Aorta (tissue), 5 donors: ENCODE data around the gene IFNE. TPM values are rescaled to one million over a fixed set of nuclear protein-coding genes. Genes with fewer than 3 reads are reported as not detected.

ENCODE experiments used
- ATAC-seq: fragments of 200-7000 bp; cut with Tn5 transposase; one replicate; pipeline ENCODE4 v1.9.1; 2022; ENCODE audit warnings: moderate library complexity; ENCODE audit not compliant: low FRiP score
- DNase-seq, 2 donors: peaks; one replicate each; pipeline ENCODE4 v3.0.0-alpha.2; 2020
- H3K27ac ChIP-seq, 2 donors: one replicate each; pipeline ENCODE4 v1.5.1; 2013; ENCODE audit warnings: low read length in 2 of 2, mild to moderate bottlenecking in 2 of 2, moderate library complexity in 2 of 2, control low read depth in 1 of 2, inconsistent platforms in 1 of 2, low read depth in 1 of 2
- H3K27me3 ChIP-seq, 2 donors: one replicate each; pipeline ENCODE4 v1.6.1; 2013; ENCODE audit warnings: control low read depth in 1 of 2, low read length in 1 of 2, mild to moderate bottlenecking in 1 of 2, moderate library complexity in 1 of 2; ENCODE audit not compliant: insufficient read depth in 2 of 2, control insufficient read depth in 1 of 2
- H3K36me3 ChIP-seq, 2 donors: one replicate each; pipeline ENCODE4 v1.6.1; 2013; ENCODE audit warnings: control low read depth in 1 of 2, low read length in 1 of 2, mild to moderate bottlenecking in 1 of 2; ENCODE audit not compliant: insufficient read depth in 2 of 2, control insufficient read depth in 1 of 2
- H3K4me1 ChIP-seq, 2 donors: one replicate each; pipeline ENCODE4 v1.6.1; 2013; ENCODE audit warnings: low read length in 2 of 2, control low read depth in 1 of 2, mild to moderate bottlenecking in 1 of 2, moderate library complexity in 1 of 2; ENCODE audit not compliant: insufficient read depth in 2 of 2, control insufficient read depth in 1 of 2
- H3K4me3 ChIP-seq, 2 donors: one replicate each; pipeline ENCODE4 v1.5.1; 2013; ENCODE audit warnings: low read length in 2 of 2, control low read depth in 1 of 2, mild to moderate bottlenecking in 1 of 2
- H3K9me3 ChIP-seq: one replicate; pipeline ENCODE4 v1.6.1; 2013; ENCODE audit warnings: mild to moderate bottlenecking, low read length; ENCODE audit not compliant: control insufficient read depth
- WGBS, 2 donors: extraction: QIAGEN DNeasy Blood & Tissue Kit; methylation state at CpG; one replicate each; pipeline ENCODE4 v1.1.7; 2013; 5-methylcytosine and 5-hydroxymethylcytosine counted together
- intact Hi-C, 2 donors: fragments of 100-400 bp; cut with DNase I; formaldehyde crosslinking; loops; one replicate each; pipeline versions ENCODE4 v1.14.2 to v1.15.0; 2022
- polyA plus RNA-seq, 2 donors: library from polyadenylated mRNA; stranded (reverse); fragments of 200-250 nt; gene quantifications; one replicate each; pipeline ENCODE4 v1.2.3, GENCODE V29; 2013
- total RNA-seq, 2 donors: library from RNA; stranded (reverse); fragmentation: NEBNext Ultra II Directional; extraction: Animal tissue kit (Norgen Biotek cat#: 25700); gene quantifications; one replicate each; pipeline ENCODE4 v1.2.1, GENCODE V29; 2021
- donor health status: healthy with polysubstance abuse.
- donor health status: Bipolar disorder and iron deficiency.
- donor health status: DM: no; HTN: no; CAD: no.
- donor health status: DM: no; HTN: no; CAD: no.
- donor health status: DM: yes; HTN: yes; CAD: no.

The IFNE gene
- total and polyA plus RNA-seq, 4 donors: not detected

DNA sequence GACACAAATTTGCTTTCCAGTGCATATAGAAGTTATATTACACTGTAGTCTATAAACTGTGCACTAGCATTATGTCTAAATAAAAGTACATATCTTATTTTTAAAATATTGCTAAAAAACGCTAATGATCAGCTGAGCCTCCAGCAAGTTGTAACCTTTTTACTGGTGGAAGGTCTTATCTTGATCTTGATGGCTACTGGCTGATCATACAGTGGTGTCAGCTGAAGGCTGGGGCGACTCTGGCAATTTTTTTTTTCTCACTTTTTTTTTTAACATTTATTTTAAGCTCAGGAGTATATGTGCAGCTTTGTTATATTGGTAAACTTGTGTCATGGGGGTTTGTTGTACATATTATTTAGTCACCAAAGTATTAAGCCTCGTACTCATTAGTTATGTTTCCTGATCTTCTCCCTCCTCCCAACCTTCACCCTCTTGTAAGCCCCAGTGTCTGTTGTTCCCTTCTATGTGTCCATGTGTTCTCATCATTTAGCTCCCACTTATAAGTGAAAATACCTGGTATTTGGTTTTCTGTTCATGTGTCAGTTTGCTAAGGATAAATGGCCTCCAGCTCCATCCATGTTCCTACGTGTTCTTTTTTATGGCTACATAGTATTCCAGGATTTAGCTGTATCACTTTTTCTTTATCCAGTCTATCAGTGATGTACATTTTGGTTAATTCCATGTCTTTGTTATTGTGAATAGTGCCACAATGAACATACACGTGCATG lies 38.6 kb upstream of the IFNE start:
- WGBS, 2 donors: 62 to 63% methylated on average over 5 of the region's 5 CpGs
- Histone ChIP-seq H3K36me3 (no peaks in the 10 kb centered on the region), H3K4me3 (no peak overlapping the region), H3K4me1 (no peaks in the 10 kb centered on the region), H3K27ac (no peak overlapping the region), H3K27me3 (peaks cover 0 to 2% of the 10 kb centered on the region in 2 donors), H3K9me3 (no peaks in the 10 kb centered on the region)
- DNase-seq (no peak), ATAC-seq (no peak)
- intact Hi-C loops: loop anchor here in 1 of 2 donors (10.0 kb wide), 2 partner anchors 54 to 56 kb away; no protein-coding TSS in a partner anchor

DNA sequence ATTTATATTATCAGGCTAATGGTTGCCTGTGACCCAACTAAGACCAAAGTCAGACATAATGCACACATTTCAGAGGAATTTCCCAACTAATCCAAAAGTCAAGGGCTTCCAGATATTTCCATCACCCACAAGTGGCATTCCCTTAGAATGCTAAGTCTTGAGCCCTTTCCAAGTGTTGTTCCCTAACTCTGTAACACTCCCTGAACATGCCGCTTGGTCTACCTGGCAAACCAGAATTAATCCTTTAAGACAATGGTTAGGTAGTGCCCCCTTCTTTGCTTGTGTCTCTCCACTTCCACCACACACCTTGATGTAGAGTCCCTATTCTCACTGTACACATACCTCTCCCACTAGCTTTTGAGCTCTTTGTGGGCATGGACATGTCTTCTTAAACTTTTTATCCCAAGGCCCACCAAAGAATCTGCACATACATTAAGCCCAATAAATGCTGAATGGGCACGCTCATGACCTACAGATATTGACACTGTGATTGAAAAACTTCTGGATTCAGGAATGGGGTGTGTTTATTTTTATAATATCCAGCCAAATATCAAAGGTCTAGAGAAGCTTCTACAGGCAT lies 37.8 kb upstream of the IFNE start:
- no peaks in the 10 kb centered on the region for H3K4me1 ChIP-seq
- peaks cover 0 to 2% of the 10 kb centered on the region in 2 donors for H3K27me3 ChIP-seq
- no peak overlapping the region for H3K27ac ChIP-seq
- no peaks in the 10 kb centered on the region for H3K36me3 ChIP-seq
- DNase-seq (no peak), ATAC-seq (no peak)
- H3K9me3 ChIP-seq: no peaks in the 10 kb centered on the region
- WGBS, 2 donors: 81 to 84% methylated on average over 2 of the region's 2 CpGs
- H3K4me3 ChIP-seq: no peak overlapping the region
- intact Hi-C loops: loop anchor here in 1 of 2 donors (10.0 kb wide), 2 partner anchors 55 kb away; no protein-coding TSS in a partner anchor

DNA sequence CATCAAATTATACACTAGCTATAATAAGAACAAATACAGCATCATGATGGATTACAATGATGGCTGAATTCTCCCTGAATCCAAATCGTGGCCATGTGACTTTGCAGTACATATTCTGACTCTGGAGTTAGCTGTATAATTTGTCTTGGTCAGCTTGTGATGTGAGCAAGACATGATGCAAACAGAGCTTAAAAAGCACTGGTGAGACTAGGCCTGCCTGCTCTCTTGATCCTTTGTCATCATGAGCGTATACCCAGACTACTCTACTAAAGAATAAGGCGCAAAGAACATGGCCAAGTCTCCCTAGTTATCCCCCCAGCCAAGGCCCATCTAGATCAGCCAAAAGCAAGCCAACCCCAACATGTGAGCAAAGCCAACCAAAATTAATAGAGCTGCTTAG lies 34.7 kb upstream of the IFNE start:
- Histone ChIP-seq H3K36me3 (no peaks in the 10 kb centered on the region), H3K9me3 (no peaks in the 10 kb centered on the region), H3K27me3 (peaks cover 0 to 2% of the 10 kb centered on the region in 2 donors), H3K4me3 (no peak overlapping the region), H3K27ac (no peak overlapping the region), H3K4me1 (no peaks in the 10 kb centered on the region)
- intact Hi-C loops: no loop called here
- DNase-seq: no peak
- ATAC-seq: no peak
- WGBS, 2 donors: 75 to 81% methylated on average over 3 of the region's 3 CpGs

DNA sequence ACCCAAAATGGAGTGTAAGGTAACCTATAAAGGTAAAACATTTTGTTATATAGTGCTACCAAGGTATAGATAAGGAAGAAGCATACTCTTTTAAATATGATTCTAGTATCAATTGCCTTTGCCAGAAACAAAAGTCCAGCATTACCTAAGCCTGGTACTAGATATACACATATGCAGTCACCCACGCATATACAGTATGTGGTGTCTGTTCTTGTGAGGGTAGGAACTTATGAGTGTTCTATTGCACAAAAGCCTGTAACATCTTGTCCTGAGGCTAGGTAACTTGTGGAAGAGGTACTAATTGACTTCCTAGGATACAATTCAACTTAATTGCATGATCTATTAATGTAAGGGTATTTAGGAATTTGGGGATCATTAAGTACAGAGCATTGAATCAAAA lies 31.3 kb upstream of the IFNE start:
- no peak for DNase-seq
- peaks cover 0 to 2% of the 10 kb centered on the region in 2 donors for H3K27me3 ChIP-seq
- 79 to 90% methylated on average over 1 of the region's 1 CpG for WGBS, 2 donors
- ATAC-seq: no peak
- H3K4me1 ChIP-seq: no peaks in the 10 kb centered on the region
- no peaks in the 10 kb centered on the region for H3K9me3 ChIP-seq
- no peaks in the 10 kb centered on the region for H3K36me3 ChIP-seq
- H3K27ac ChIP-seq: no peak overlapping the region
- no peak overlapping the region for H3K4me3 ChIP-seq
- intact Hi-C loops: no loop called here

DNA sequence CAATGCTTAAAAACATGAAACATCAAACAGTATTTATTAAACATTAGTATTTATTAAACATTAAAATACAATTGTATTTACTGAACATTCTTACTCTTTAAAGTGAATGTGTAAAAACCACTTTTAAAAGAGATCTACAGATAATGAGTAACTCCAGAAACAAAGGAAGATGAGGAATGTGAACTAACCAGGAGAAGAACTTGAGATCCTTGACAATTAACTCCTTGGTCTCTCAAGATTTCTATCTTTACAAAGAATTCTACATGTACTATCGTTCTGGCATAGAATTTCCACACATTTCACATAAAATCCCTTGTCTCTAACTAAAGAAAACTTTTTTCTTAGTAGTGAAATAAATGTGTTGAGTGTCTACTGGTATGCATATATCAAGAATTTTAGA lies 28.7 kb upstream of the IFNE start:
- Histone ChIP-seq H3K4me3 (no peak overlapping the region), H3K36me3 (no peaks in the 10 kb centered on the region), H3K4me1 (no peaks in the 10 kb centered on the region), H3K27ac (no peak overlapping the region), H3K9me3 (no peaks in the 10 kb centered on the region), H3K27me3 (no peaks in the 10 kb centered on the region)
- ATAC-seq: no peak
- intact Hi-C loops: no loop called here
- WGBS, 2 donors: 58 to 60% methylated on average over 1 of the region's 1 CpG
- no peak for DNase-seq

DNA sequence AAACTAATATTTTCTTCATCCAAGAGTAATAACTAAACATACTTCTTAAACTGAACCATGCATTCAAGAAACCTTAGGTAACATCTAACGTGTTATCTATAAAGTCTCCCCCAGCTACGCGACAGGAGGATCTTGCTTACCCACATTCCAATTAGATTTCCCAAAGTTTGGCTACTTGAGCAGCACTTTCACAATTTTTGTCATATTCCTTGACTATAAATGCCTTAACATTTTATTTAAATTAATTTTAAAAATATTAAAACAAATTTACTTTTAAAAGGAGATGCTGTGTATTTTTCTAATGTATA lies 25.3 kb upstream of the IFNE start:
- H3K27me3 ChIP-seq: no peaks in the 10 kb centered on the region
- DNase-seq (no peak), ATAC-seq (no peak)
- no peaks in the 10 kb centered on the region for H3K36me3 ChIP-seq
- WGBS, 2 donors: 76 to 81% methylated on average over 3 of the region's 3 CpGs
- no peaks in the 10 kb centered on the region for H3K9me3 ChIP-seq
- H3K4me3 ChIP-seq: no peak overlapping the region
- H3K27ac ChIP-seq: no peak overlapping the region
- H3K4me1 ChIP-seq: no peaks in the 10 kb centered on the region
- intact Hi-C loops: no loop called here

DNA sequence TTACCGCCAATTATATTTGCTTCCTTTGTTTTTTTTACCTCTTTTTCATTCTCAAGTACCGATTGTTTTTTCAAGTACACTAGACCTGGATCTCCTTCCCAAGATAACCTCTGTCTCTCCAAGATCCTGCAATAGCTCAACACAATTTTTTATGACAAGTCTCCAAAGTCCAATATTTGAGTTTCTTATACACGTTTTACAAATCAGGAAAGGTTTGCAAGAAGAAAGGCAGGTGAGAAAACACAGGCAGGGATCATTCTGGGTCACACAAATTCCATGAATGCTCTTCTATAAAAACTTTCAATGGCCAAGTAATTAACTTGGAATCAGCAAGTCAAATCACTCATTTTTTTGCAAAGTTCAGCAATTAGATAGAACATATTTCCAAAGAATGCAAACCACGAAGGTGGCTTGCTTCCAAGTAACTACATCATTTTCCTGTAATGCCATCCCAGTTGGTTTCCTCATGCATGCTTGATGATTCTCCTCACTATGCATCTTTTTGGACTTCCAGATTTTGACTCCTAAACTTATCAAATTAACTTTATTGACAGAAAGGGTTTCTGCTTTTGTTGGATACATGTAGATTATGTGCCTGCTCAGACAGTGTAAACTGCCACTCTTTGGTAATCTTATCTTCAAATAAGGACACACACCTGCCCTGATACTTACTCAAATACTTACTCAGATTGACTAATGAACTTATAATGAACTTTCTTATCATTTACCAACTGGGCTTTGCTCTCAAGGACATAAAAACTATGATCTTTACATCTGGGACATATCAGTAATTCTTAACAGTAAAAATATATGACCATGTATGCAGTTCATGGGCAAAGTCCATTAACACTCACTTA lies 24.7 kb upstream of the IFNE start:
- Histone ChIP-seq H3K4me3 (no peak overlapping the region), H3K27ac (no peak overlapping the region), H3K4me1 (no peaks in the 10 kb centered on the region), H3K27me3 (no peaks in the 10 kb centered on the region), H3K9me3 (no peaks in the 10 kb centered on the region), H3K36me3 (no peaks in the 10 kb centered on the region)
- WGBS, 2 donors: 38 to 50% methylated on average over 4 of the region's 4 CpGs
- intact Hi-C loops: no loop called here
- ATAC-seq (no peak), DNase-seq (no peak)

DNA sequence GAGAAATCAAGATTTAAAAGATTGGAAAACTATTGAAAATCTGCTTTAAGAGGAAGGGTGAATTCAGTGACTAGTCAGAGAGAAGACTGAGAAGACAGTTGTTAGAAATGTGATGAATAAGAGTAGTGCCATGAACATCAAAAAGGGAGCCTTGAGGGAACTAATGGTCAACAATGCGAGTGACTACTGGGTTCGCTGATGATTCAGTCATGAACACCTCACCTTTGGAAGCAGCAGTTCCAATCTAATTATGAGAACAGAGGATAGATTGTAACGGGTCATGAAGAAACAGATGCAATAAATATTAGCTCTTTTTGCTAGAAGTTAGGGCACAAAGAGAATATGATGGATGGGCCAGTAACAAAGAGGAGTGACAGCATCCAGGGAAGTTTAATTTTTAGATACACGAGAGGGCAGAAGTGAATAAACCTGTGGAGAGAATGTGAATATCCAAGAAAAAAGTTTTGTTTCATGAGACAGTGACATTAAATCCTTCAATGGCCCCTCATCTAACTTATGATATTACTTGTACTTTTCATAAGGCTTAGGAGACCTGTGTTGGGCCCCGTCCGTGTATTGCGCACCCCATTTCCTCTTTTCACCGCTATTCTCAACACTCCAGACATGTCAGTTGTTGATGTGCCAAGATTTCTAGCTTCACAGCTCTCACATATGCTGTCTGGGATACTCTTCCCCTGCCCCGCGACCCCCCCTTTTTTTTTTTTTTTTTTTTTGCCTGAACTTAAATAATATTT lies 23.5 kb upstream of the IFNE start:
- ATAC-seq: no peak
- H3K27me3 ChIP-seq: no peaks in the 10 kb centered on the region
- intact Hi-C loops: no loop called here

More for the DNA sequence above, 23.5 kb upstream of the IFNE start:
- no peaks in the 10 kb centered on the region for H3K9me3 ChIP-seq
- no peak overlapping the region for H3K4me3 ChIP-seq
- no peaks in the 10 kb centered on the region for H3K36me3 ChIP-seq
- 81 to 83% methylated on average over 10 of the region's 10 CpGs for WGBS, 2 donors
- no peak overlapping the region for H3K27ac ChIP-seq
- no peaks in the 10 kb centered on the region for H3K4me1 ChIP-seq
- DNase-seq: no peak
